Natural killer cell (primary cell): ENCODE results near the gene ZNF468. TPM values are rescaled to one million over a fixed set of nuclear protein-coding genes. Genes with fewer than 3 reads are reported as not detected.
"Not testable (repeated sequence)": the region's sequence is repeated elsewhere in the genome, so short reads cannot be mapped to it uniquely, and the experiment has no call there.

Source experiments
- ATAC-seq, 3 donors: fragments of 150-1000 bp in 2 of 3; fragments of 200-7000 bp in 1 of 3; cut with Tn5 transposase; 1 replicate in 1 of 3; 2 replicates in 2 of 3; pipeline ENCODE4 v1.10.0; 2021; ENCODE audit warnings: mild to moderate bottlenecking in 2 of 3, moderate library complexity in 2 of 3
- DNase-seq, 2 donors: peaks; one replicate each; pipeline versions ENCODE4 v3.0.0 to v3.0.0-alpha.2; 2013 to 2021; ENCODE audit warnings: mixed read lengths in 1 of 2
- H3K27ac ChIP-seq: one replicate; pipeline ENCODE4 v1.5.1; 2013; ENCODE audit warnings: mild to moderate bottlenecking, low read length
- H3K27me3 ChIP-seq: one replicate; pipeline ENCODE4 v1.6.1; 2013; ENCODE audit warnings: low read length; ENCODE audit not compliant: control insufficient read depth, insufficient read depth
- H3K36me3 ChIP-seq: one replicate; pipeline ENCODE4 v1.6.1; 2013; ENCODE audit warnings: low read length; ENCODE audit not compliant: control insufficient read depth, insufficient read depth
- H3K4me1 ChIP-seq: one replicate; pipeline ENCODE4 v1.6.1; 2013; ENCODE audit warnings: low read length; ENCODE audit not compliant: control insufficient read depth, insufficient read depth
- H3K4me3 ChIP-seq: one replicate; pipeline ENCODE4 v1.5.1; 2013; ENCODE audit warnings: low read length
- H3K9me3 ChIP-seq: one replicate; pipeline ENCODE4 v1.6.1; 2013; ENCODE audit warnings: low read length; ENCODE audit not compliant: control insufficient read depth, insufficient read depth
- H3K27ac Mint-ChIP-seq, 2 donors: one replicate each; pipeline ENCODE4 v1.8.0; 2022; ENCODE audit warnings: mild to moderate bottlenecking in 2 of 2, mixed read lengths in 2 of 2, moderate library complexity in 1 of 2
- H3K27me3 Mint-ChIP-seq, 2 donors: one replicate each; pipeline ENCODE4 v1.8.0; 2022; ENCODE audit warnings: low read depth in 2 of 2, mixed read lengths in 2 of 2
- H3K36me3 Mint-ChIP-seq: one replicate; pipeline ENCODE4 v1.8.0; 2022; ENCODE audit warnings: mixed read lengths
- H3K4me1 Mint-ChIP-seq, 2 donors: one replicate each; pipeline ENCODE4 v1.8.0; 2022; ENCODE audit warnings: mixed read lengths in 2 of 2
- H3K4me3 Mint-ChIP-seq: one replicate; pipeline ENCODE4 v1.8.0; 2022; ENCODE audit warnings: mild to moderate bottlenecking, moderate library complexity, mixed read lengths
- H3K9me3 Mint-ChIP-seq, 2 donors: one replicate each; pipeline ENCODE4 v1.8.0; 2022; ENCODE audit warnings: mixed read lengths in 2 of 2
- CTCF ChIP-seq: fragments of 200-600 bp; IDR thresholded peaks from one replicate; pipeline ENCODE4 v1.8.0; 2022; ENCODE audit warnings: antibody characterized with exemption
- WGBS: methylation state at CpG from one replicate; pipeline ENCODE4 v1.1.7; 2013; ENCODE audit warnings: missing lambda C conversion rate; ENCODE audit not compliant: insufficient coverage; 5-methylcytosine and 5-hydroxymethylcytosine counted together
- intact Hi-C: fragments of 100-400 bp; cut with micrococcal nuclease; formaldehyde crosslinking; loops from one replicate; pipeline ENCODE4 v1.14.2; 2022
- total RNA-seq, 4 donors: library from RNA; stranded (reverse); fragments of 120-200 nt in 1 of 4; gene quantifications; one replicate each; pipeline versions ENCODE4 v1.2.3 to v1.2.4, GENCODE V29; 2013 to 2022

The ZNF468 gene
- total RNA-seq, 3 donors from 2014 or later (not counting 1 experiment from before 2014, with no cell fraction given), result 20.1 to 25.4 (median 24.1) TPM

- 96% methylated on average over 32 of the region's 32 CpGs for WGBS
- no peak overlapping the region for H3K27ac Mint-ChIP-seq
- H3K27me3 ChIP-seq, result no peaks in the 10 kb centered on the region
- no peak overlapping the region for H3K4me3 Mint-ChIP-seq
- ATAC-seq, result no peak
- peaks cover 4% of the 10 kb centered on the region in 2 donors for H3K4me1 Mint-ChIP-seq
- H3K9me3 ChIP-seq, result peaks cover 15% of the 10 kb centered on the region
- no peak for TF ChIP-seq CTCF
- intact Hi-C loops, result no loop called here
- peaks cover 0 to 5% of the 10 kb centered on the region in 2 donors for H3K9me3 Mint-ChIP-seq
- DNase-seq, result no peak
- H3K27me3 Mint-ChIP-seq, result no peaks in the 10 kb centered on the region
- no peaks in the 10 kb centered on the region for H3K4me1 ChIP-seq
- no peak overlapping the region for H3K4me3 ChIP-seq
- H3K36me3 ChIP-seq, result peaks cover 31% of the 10 kb centered on the region
- H3K36me3 Mint-ChIP-seq, result peaks cover 2% of the 10 kb centered on the region
- H3K27ac ChIP-seq, result no peak overlapping the region
Observed at GRCh38 chr19:52809801-52810200, 47.6 kb downstream of the ZNF468 start.

GRCh38 chr19:52799950-52800640 is 57.3 kb downstream of the ZNF468 start:
- H3K27ac Mint-ChIP-seq, intact Hi-C loops, H3K27ac ChIP-seq, H3K27me3 Mint-ChIP-seq, H3K4me3 ChIP-seq, H3K4me1 Mint-ChIP-seq, H3K4me1 ChIP-seq, H3K4me3 Mint-ChIP-seq, DNase-seq, ATAC-seq, H3K27me3 ChIP-seq: not testable (repeated sequence)
- peaks cover 9 to 20% of the 10 kb centered on the region in 2 donors for H3K9me3 Mint-ChIP-seq
- Histone ChIP-seq H3K36me3 (peaks cover 35% of the 10 kb centered on the region), H3K9me3 (peaks cover 72% of the 10 kb centered on the region)
- peaks cover 70% of the 10 kb centered on the region for H3K36me3 Mint-ChIP-seq
- 100% methylated on average over 8 of the region's 9 CpGs for WGBS

- intact Hi-C loops, result loop anchor here (5.0 to 10.0 kb wide), 3 partner anchors 42 to 175 kb away; partner anchors contain the start of genes ZNF468 and ZNF816
- H3K27ac Mint-ChIP-seq, result no peak overlapping the region
Observed at GRCh38 chr19:52789440-52789839, 68.0 kb downstream of the ZNF468 start.

More at GRCh38 chr19:52789440-52789839, 68.0 kb downstream of the ZNF468 start:
- WGBS, result 95% methylated on average over 6 of the region's 6 CpGs
- Mint-ChIP-seq H3K9me3 (peaks cover 0 to 6% of the 10 kb centered on the region in 2 donors), H3K36me3 (no peaks in the 10 kb centered on the region), H3K27me3 (no peaks in the 10 kb centered on the region), H3K4me1 (peaks cover 35 to 40% of the 10 kb centered on the region in 2 donors), H3K4me3 (no peak overlapping the region)
- Histone ChIP-seq H3K27ac (no peak overlapping the region), H3K4me3 (no peak overlapping the region), H3K4me1 (peaks cover 40% of the 10 kb centered on the region), H3K27me3 (no peaks in the 10 kb centered on the region), H3K36me3 (no peaks in the 10 kb centered on the region), H3K9me3 (peaks cover 10% of the 10 kb centered on the region)
- DNase-seq (no peak), ATAC-seq (no peak)
- no peak for TF ChIP-seq CTCF

Other genes starting within 250 kb of the ZNF468 start
- gene ZNF83, start 219.3 kb downstream of the ZNF468 start, total RNA-seq, result 100 to 1,000 TPM in 1 of 3 donors, 10 to 100 TPM in 2; 46.8 to 114 (median 96.9) TPM
- 10 to 100 TPM; 41.2 to 58.0 (median 44.2) TPM for gene ZNF611, start 122.6 kb downstream of the ZNF468 start, total RNA-seq
- gene ZNF600, start 70.8 kb downstream of the ZNF468 start, total RNA-seq, result 100 to 1,000 TPM in 1 of 3 donors, 10 to 100 TPM in 2; 28.8 to 157 (median 73.1) TPM
- 10 to 100 TPM; 14.9 to 30.4 (median 17.6) TPM for gene ZNF28, start 36.0 kb downstream of the ZNF468 start, total RNA-seq
- gene ZNF320, start 40.0 kb upstream of the ZNF468 start, total RNA-seq, result 10 to 100 TPM; 10.3 to 14.0 (median 11.9) TPM
- gene ZNF888, start 65.8 kb upstream of the ZNF468 start, total RNA-seq, result 10 to 100 TPM in 1 of 3 donors, 1 to 10 TPM in 2; 5.1 to 13.5 (median 8.0) TPM
- gene ZNF816, start 105.3 kb upstream of the ZNF468 start, total RNA-seq, result 10 to 100 TPM in 1 of 3 donors, 1 to 10 TPM in 2; 4.1 to 11.3 (median 7.7) TPM
- gene ERVV-1, start 156.3 kb upstream of the ZNF468 start, total RNA-seq, result not detected
- gene ERVV-2, start 187.1 kb upstream of the ZNF468 start, total RNA-seq, result not detected
- 10 to 100 TPM; 43.9 to 54.9 (median 54.7) TPM for gene ZNF160, start 245.8 kb upstream of the ZNF468 start, total RNA-seq